HepG2 (cell line): ENCODE measurements around the gene IZUMO4. TPM values are rescaled to one million over a fixed set of nuclear protein-coding genes. Genes with fewer than 3 reads are reported as not detected.

Source experiments
- CREB1 ChIP-seq, 2 experiments: fragments of 450-650 bp in 1 of 2; IDR thresholded peaks; 2 replicates each; pipeline ENCODE4 v1.6.1; 2016 to 2017; ENCODE audit warnings: control low read depth in 1 of 2, mild to moderate bottlenecking in 1 of 2, missing compliant biosample characterization in 1 of 2, missing genetic modification characterization in 1 of 2
- FOSL2 ChIP-seq: sonication (generic); formaldehyde crosslinking; IDR thresholded peaks from 2 replicates; pipeline ENCODE4 v1.4.0; 2020; ENCODE audit warnings: missing genetic modification reagents
- POGZ ChIP-seq: sonication (generic); formaldehyde crosslinking; IDR thresholded peaks from 2 replicates; pipeline ENCODE4 v1.4.0; 2020; ENCODE audit warnings: mild to moderate bottlenecking, missing genetic modification reagents
- ZNF143 ChIP-seq: sonication (generic); formaldehyde crosslinking; IDR thresholded peaks from 2 replicates; pipeline ENCODE4 v1.4.0; 2020; ENCODE audit warnings: missing genetic modification reagents
- ZNF564 ChIP-seq: sonication (generic); formaldehyde crosslinking; IDR thresholded peaks from 2 replicates; pipeline ENCODE4 v1.8.1; 2023; ENCODE audit warnings: mild to moderate bottlenecking, missing genetic modification reagents
- ZNF776 ChIP-seq: sonication (generic); formaldehyde crosslinking; IDR thresholded peaks from 2 replicates; pipeline ENCODE4 v1.4.0; 2020; ENCODE audit warnings: mild to moderate bottlenecking, missing genetic modification reagents
- ZNF878 ChIP-seq: sonication (generic); formaldehyde crosslinking; IDR thresholded peaks from 2 replicates; pipeline ENCODE4 v1.8.1; 2023; ENCODE audit warnings: mild to moderate bottlenecking, missing genetic modification reagents, moderate library complexity
- polyA plus RNA-seq, 8 experiments: library from polyadenylated mRNA; depleted of rRNA in 3 of 8; stranded (reverse) in 7 of 8; unstranded in 1 of 8; fragments of >200 nt; fragmentation: Illumina TruSeq in 4 of 8; extraction: Trizol in 4 of 8; gene quantifications; 2 replicates each; pipeline versions ENCODE4 v1.2.1 to v1.2.3, GENCODE V29; 2011 to 2016; ENCODE audit warnings: low read depth in 4 of 8, missing spikeins in 1 of 8, mixed read lengths in 1 of 8; ENCODE audit not compliant: insufficient read depth in 1 of 8
- total RNA-seq, 5 experiments: library from RNA; depleted of rRNA; stranded (reverse); fragments of >200 nt; fragmentation: Illumina TruSeq; extraction: Trizol; gene quantifications; 2 replicates each; pipeline ENCODE4 v1.2.3, GENCODE V29; 2016; ENCODE audit warnings: low read depth in 1 of 5
- TF ChIP-seq, protein P1 (sequence below): sonication (generic); formaldehyde crosslinking; conservative IDR thresholded peaks from 2 replicates; pipeline ENCODE4 v1.8.0; 2022; ENCODE audit warnings: mild to moderate bottlenecking, moderate library complexity, missing genetic modification reagents
- TF ChIP-seq, protein P2 (sequence below): sonication (generic); formaldehyde crosslinking; IDR thresholded peaks from 2 replicates; pipeline ENCODE4 v1.4.0; 2020; ENCODE audit warnings: mild to moderate bottlenecking, missing genetic modification reagents, borderline replicate concordance
- TF ChIP-seq, protein P3 (sequence below): sonication (generic); formaldehyde crosslinking; IDR thresholded peaks from one replicate; pipeline ENCODE4 v1.5.1; 2020; ENCODE audit warnings: mild to moderate bottlenecking, missing genetic modification reagents; ENCODE audit errors: not compliant biosample characterization

IZUMO4 gene
- total and polyA plus RNA-seq, 2 of the 13 experiments (the other 11 are each of a cell fraction or from before 2014, with no cell fraction given): 0.77 to 3.9 TPM

DNA sequence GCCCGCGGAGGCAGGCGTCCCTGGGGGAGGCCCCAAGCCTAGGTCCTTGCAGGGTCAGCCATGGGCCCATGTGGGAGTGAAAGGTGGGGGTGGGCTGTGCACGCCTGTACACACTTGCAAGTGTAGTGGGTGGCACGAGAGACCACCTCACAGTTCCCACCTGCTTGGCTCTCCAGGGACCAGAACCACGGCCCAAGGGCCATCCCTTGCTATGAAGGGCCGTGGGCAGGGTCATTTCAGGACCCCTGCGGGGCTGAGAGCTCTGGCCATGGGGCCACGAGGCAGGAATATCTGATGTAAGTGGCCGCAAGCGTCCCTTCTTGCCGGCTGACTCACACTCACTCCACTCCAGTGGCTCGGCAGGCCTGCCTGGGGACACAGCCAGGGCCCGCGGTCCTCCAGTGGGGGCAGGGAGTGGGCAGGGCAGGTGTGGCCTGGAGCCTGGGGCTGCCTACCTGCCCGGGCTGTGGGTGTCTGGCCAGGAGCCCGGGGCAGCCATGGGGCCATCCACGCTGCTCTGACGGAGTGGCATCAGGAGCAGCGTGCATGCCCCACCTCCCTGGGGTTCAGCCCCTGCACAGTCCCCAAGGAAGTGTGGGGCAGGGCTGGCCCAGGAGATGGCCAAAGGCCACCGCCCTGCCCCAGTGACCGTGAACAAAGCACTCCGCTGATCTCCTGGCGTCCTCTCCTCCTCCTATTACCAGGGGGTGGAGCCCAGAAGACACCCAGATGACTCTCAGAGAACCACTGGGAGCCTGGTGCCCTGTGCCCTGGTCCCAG is 37.1 kb upstream of the IZUMO4 start (continued):
- TF ChIP-seq FOSL2 (peak; percentile 97), CREB1 (IDR thresholded peaks at IDR 0.05) (no peak), CREB1 (CRISPR knock-in tag; IDR thresholded peaks at IDR 0.05) (no peak), POGZ (CRISPR knock-in tag) (0 out of 2 replicates have a peak, but pooled peaks have one; percentile 33), ZNF143 (CRISPR knock-in tag) (no peak), ZNF564 (no peak), ZNF878 (CRISPR knock-in tag) (peak; percentile 88), ZNF776 (0 out of 2 replicates have a peak, but pooled peaks have one; percentile 78)
- TF ChIP-seq, protein P1, sequence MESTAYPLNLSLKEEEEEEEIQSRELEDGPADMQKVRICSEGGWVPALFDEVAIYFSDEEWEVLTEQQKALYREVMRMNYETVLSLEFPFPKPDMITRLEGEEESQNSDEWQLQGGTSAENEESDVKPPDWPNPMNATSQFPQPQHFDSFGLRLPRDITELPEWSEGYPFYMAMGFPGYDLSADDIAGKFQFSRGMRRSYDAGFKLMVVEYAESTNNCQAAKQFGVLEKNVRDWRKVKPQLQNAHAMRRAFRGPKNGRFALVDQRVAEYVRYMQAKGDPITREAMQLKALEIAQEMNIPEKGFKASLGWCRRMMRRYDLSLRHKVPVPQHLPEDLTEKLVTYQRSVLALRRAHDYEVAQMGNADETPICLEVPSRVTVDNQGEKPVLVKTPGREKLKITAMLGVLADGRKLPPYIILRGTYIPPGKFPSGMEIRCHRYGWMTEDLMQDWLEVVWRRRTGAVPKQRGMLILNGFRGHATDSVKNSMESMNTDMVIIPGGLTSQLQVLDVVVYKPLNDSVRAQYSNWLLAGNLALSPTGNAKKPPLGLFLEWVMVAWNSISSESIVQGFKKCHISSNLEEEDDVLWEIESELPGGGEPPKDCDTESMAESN (CRISPR knock-in tag): peak; percentile 90; the same call in 1 of the 2 replicates
- TF ChIP-seq, protein P2, sequence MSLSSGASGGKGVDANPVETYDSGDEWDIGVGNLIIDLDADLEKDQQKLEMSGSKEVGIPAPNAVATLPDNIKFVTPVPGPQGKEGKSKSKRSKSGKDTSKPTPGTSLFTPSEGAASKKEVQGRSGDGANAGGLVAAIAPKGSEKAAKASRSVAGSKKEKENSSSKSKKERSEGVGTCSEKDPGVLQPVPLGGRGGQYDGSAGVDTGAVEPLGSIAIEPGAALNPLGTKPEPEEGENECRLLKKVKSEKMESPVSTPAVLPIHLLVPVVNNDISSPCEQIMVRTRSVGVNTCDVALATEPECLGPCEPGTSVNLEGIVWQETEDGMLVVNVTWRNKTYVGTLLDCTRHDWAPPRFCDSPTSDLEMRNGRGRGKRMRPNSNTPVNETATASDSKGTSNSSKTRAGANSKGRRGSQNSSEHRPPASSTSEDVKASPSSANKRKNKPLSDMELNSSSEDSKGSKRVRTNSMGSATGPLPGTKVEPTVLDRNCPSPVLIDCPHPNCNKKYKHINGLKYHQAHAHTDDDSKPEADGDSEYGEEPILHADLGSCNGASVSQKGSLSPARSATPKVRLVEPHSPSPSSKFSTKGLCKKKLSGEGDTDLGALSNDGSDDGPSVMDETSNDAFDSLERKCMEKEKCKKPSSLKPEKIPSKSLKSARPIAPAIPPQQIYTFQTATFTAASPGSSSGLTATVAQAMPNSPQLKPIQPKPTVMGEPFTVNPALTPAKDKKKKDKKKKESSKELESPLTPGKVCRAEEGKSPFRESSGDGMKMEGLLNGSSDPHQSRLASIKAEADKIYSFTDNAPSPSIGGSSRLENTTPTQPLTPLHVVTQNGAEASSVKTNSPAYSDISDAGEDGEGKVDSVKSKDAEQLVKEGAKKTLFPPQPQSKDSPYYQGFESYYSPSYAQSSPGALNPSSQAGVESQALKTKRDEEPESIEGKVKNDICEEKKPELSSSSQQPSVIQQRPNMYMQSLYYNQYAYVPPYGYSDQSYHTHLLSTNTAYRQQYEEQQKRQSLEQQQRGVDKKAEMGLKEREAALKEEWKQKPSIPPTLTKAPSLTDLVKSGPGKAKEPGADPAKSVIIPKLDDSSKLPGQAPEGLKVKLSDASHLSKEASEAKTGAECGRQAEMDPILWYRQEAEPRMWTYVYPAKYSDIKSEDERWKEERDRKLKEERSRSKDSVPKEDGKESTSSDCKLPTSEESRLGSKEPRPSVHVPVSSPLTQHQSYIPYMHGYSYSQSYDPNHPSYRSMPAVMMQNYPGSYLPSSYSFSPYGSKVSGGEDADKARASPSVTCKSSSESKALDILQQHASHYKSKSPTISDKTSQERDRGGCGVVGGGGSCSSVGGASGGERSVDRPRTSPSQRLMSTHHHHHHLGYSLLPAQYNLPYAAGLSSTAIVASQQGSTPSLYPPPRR (CRISPR knock-in tag): peak; percentile 68; the same call in 1 of the 2 replicates
- TF ChIP-seq, protein P3, sequence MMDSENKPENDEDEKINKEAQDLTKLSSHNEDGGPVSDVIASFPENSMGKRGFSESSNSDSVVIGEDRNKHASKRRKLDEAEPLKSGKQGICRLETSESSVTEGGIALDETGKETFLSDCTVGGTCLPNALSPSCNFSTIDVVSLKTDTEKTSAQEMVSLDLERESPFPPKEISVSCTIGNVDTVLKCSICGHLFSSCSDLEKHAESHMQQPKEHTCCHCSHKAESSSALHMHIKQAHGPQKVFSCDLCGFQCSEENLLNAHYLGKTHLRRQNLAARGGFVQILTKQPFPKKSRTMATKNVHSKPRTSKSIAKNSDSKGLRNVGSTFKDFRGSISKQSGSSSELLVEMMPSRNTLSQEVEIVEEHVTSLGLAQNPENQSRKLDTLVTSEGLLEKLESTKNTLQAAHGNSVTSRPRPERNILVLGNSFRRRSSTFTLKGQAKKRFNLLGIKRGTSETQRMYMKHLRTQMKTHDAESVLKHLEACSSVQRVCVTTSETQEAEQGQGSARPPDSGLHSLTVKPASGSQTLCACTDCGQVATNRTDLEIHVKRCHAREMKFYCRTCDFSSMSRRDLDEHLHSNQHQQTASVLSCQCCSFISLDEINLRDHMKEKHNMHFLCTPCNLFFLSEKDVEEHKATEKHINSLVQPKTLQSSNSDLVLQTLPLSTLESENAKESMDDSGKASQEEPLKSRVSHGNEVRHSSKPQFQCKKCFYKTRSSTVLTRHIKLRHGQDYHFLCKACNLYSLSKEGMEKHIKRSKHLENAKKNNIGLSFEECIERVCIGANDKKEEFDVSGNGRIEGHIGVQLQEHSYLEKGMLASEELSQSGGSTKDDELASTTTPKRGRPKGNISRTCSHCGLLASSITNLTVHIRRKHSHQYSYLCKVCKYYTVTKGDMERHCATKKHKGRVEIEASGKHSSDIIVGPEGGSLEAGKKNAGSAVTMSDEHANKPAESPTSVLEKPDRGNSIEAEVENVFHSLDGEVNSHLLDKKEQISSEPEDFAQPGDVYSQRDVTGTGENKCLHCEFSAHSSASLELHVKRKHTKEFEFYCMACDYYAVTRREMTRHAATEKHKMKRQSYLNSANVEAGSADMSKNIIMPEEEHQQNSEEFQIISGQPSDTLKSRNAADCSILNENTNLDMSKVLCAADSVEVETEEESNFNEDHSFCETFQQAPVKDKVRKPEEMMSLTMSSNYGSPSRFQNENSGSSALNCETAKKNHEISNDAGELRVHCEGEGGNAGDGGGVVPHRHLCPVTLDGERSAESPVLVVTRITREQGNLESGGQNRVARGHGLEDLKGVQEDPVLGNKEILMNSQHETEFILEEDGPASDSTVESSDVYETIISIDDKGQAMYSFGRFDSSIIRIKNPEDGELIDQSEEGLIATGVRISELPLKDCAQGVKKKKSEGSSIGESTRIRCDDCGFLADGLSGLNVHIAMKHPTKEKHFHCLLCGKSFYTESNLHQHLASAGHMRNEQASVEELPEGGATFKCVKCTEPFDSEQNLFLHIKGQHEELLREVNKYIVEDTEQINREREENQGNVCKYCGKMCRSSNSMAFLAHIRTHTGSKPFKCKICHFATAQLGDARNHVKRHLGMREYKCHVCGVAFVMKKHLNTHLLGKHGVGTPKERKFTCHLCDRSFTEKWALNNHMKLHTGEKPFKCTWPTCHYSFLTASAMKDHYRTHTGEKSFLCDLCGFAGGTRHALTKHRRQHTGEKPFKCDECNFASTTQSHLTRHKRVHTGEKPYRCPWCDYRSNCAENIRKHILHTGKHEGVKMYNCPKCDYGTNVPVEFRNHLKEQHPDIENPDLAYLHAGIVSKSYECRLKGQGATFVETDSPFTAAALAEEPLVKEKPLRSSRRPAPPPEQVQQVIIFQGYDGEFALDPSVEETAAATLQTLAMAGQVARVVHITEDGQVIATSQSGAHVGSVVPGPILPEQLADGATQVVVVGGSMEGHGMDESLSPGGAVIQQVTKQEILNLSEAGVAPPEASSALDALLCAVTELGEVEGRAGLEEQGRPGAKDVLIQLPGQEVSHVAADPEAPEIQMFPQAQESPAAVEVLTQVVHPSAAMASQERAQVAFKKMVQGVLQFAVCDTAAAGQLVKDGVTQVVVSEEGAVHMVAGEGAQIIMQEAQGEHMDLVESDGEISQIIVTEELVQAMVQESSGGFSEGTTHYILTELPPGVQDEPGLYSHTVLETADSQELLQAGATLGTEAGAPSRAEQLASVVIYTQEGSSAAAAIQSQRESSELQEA (CRISPR knock-in tag): peak; percentile 33
